A549 (cell line): ENCODE results near the gene CCDC127. TPM values are rescaled to one million over a fixed set of nuclear protein-coding genes. Genes with fewer than 3 reads are reported as not detected.

Experiments
- ATAC-seq, 2 experiments: fragments of 200-7000 bp in 1 of 2; fragments of >200 bp in 1 of 2; cut with Nextera tagmentation in 1 of 2; cut with Tn5 transposase in 1 of 2; 3 replicates each; pipeline versions ENCODE4 v1.8.0 to v1.9.1; 2018 to 2020; ENCODE audit warnings: mild to moderate bottlenecking in 1 of 2, moderate library complexity in 1 of 2
- CTCF ChIA-PET: fragments of 300-600 bp; sonication (Branson Sonifier 250); formaldehyde crosslinking; extraction: SDS; loops from one replicate; lab custom pipeline; 2021; ENCODE audit warnings: antibody characterized with exemption, inconsistent platforms; lab: Yijun Ruan, JAX
- POLR2A ChIA-PET: fragments of 350-600 bp; formaldehyde crosslinking; extraction: SDS; loops from one replicate; lab custom pipeline; 2021; ENCODE audit warnings: antibody characterized with exemption, inconsistent platforms; lab: Yijun Ruan, JAX
- DNase-seq, 2 experiments: peaks; one replicate each; pipeline versions ENCODE4 v3.0.0 to v3.0.0-alpha.2; 2011 to 2016; ENCODE audit warnings: low read depth in 1 of 2, low spot score in 1 of 2
- FAIRE-seq: peaks from 2 replicates; lab custom pipeline; 2011; peaks lifted over from hg19 to GRCh38; lab: Jason Lieb, UNC
- H3K27ac ChIP-seq, 2 experiments: fragments of >200 bp; sonication (Bioruptor Twin); formaldehyde crosslinking; 3 replicates each; pipeline ENCODE4 v1.5.1; 2016 to 2017
- H3K4me1 ChIP-seq: fragments of >200 bp; sonication (Bioruptor Twin); formaldehyde crosslinking; 3 replicates; pipeline ENCODE4 v1.6.1; 2016
- H3K4me2 ChIP-seq: fragments of >200 bp; sonication (Bioruptor Twin); formaldehyde crosslinking; 3 replicates; pipeline ENCODE4 v1.6.1; 2016
- H3K4me3 ChIP-seq: fragments of >200 bp; sonication (Bioruptor Twin); formaldehyde crosslinking; 3 replicates; pipeline ENCODE4 v1.5.1; 2016
- H3K9me3 ChIP-seq: fragments of >200 bp; sonication (Bioruptor Twin); formaldehyde crosslinking; 3 replicates; pipeline ENCODE4 v1.6.1; 2016
- BHLHE40 ChIP-seq: IDR thresholded peaks from 2 replicates; pipeline ENCODE4 v1.6.1; 2012; ENCODE audit warnings: low read depth, low read length, inconsistent platforms
- CTCF ChIP-seq: fragments of >200 bp; sonication (Bioruptor Twin); formaldehyde crosslinking; IDR thresholded peaks from 3 replicates; pipeline ENCODE4 v1.5.1; 2016
- FOSL2 ChIP-seq, 2 experiments: fragments of 450-650 bp in 1 of 2; fragments of >200 bp in 1 of 2; sonication (Bioruptor Twin) in 1 of 2; formaldehyde crosslinking; IDR thresholded peaks; 2 replicates each; pipeline versions ENCODE4 v1.5.0 to v1.6.1; 2016 to 2020; ENCODE audit warnings: mild to moderate bottlenecking in 1 of 2, moderate library complexity in 1 of 2
- HOXB13 ChIP-seq: fragments of 250-450 bp; sonication (Bioruptor Pico); IDR thresholded peaks from 2 replicates; pipeline ENCODE4 v1.5.0; 2020; ENCODE audit warnings: low read depth, mild to moderate bottlenecking, moderate library complexity
- RAD21 ChIP-seq, 2 experiments: fragments of >200 bp in 1 of 2; sonication (Bioruptor Twin) in 1 of 2; formaldehyde crosslinking in 1 of 2; IDR thresholded peaks in 1 of 2; conservative IDR thresholded peaks in 1 of 2; 2 replicates in 1 of 2; 3 replicates in 1 of 2; pipeline ENCODE4 v1.6.1; 2012 to 2018; ENCODE audit warnings: inconsistent platforms in 1 of 2
- RFX5 ChIP-seq: fragments of 450-650 bp; IDR thresholded peaks from 2 replicates; pipeline ENCODE4 v1.7.1; 2014; ENCODE audit warnings: antibody characterized with exemption, mild to moderate bottlenecking, moderate library complexity
- SMC3 ChIP-seq: fragments of >200 bp; sonication (Bioruptor Twin); formaldehyde crosslinking; IDR thresholded peaks from 3 replicates; pipeline ENCODE4 v1.6.1; 2018; ENCODE audit warnings: inconsistent platforms
- ZFP36 ChIP-seq: fragments of 450-650 bp; IDR thresholded peaks from 2 replicates; pipeline ENCODE4 v1.6.1; 2014; ENCODE audit warnings: borderline replicate concordance; ENCODE audit not compliant: partially characterized antibody
- WGBS: methylation state at CpG from one replicate; pipeline ENCODE4 v1.1.6; 2017; ENCODE audit errors: missing lambda C conversion rate; 5-methylcytosine and 5-hydroxymethylcytosine counted together
- polyA plus RNA-seq, 4 experiments: library from polyadenylated mRNA; depleted of rRNA in 3 of 4; stranded (reverse); fragments of >200 nt; fragmentation: RNase III in 1 of 4; extraction: RNeasy Plus Mini Kit Qiagen cat#74134 plus additional on column Dnase treatment in 1 of 4; gene quantifications; 2 replicates in 3 of 4; 3 replicates in 1 of 4; pipeline ENCODE4 v1.2.3, GENCODE V29; 2011 to 2017
- TF ChIP-seq, protein P1 (sequence below): fragments of 250-450 bp; sonication (Bioruptor Pico); IDR thresholded peaks from 2 replicates; pipeline ENCODE4 v1.5.0; 2020; ENCODE audit warnings: low read depth, mild to moderate bottlenecking, moderate library complexity
- TF ChIP-seq, protein P2 (sequence below): fragments of 200-600 bp; sonication (generic); IDR thresholded peaks from 2 replicates; pipeline ENCODE4 v1.6.1; 2016; ENCODE audit warnings: antibody characterized with exemption, mild to moderate bottlenecking, moderate library complexity
- TF ChIP-seq, protein P3 (sequence below): fragments of >200 bp; sonication (Bioruptor Twin); formaldehyde crosslinking; IDR thresholded peaks from 3 replicates; pipeline ENCODE4 v1.6.1; 2016

CCDC127 gene
- polyA plus RNA-seq, 2 of the 4 experiments (the other 2 are of a cell fraction), result 5.1 to 6.2 TPM

GRCh38 chr5:188488-189481 lies 29.2 kb downstream of the CCDC127 start:
- POLR2A ChIA-PET, result interaction anchor here (0.8 kb wide), 1 partner anchor 29 kb away, joined by 6 read pairs; the partner anchor contains the start of genes CCDC127 and SDHA
- peak; percentile 81 for FAIRE-seq

More at GRCh38 chr5:188488-189481, 29.2 kb downstream of the CCDC127 start:
- H3K4me1 ChIP-seq, result no peaks in the 10 kb centered on the region
- 24% methylated on average over 19 of the region's 37 CpGs for WGBS
- CTCF ChIA-PET, result interaction anchor here (0.7 to 2.8 kb wide), 26 partner anchors 9 to 244 kb away, joined by 3 to 15 read pairs (median 4); partner anchors contain the start of genes CCDC127, PDCD6, PLEKHG4B and SDHA
- DNase-seq, result peak; percentile 77 to 89
- peak overlapping the region in 1 of 2 experiments; percentile 46; a peak in 2 of 6 replicates for H3K27ac ChIP-seq
- peak; percentile 88 to 96 for ATAC-seq
- no peaks in the 10 kb centered on the region for H3K9me3 ChIP-seq
- H3K4me2 ChIP-seq, result peak overlapping the region; percentile 71
- TF ChIP-seq, protein P1, sequence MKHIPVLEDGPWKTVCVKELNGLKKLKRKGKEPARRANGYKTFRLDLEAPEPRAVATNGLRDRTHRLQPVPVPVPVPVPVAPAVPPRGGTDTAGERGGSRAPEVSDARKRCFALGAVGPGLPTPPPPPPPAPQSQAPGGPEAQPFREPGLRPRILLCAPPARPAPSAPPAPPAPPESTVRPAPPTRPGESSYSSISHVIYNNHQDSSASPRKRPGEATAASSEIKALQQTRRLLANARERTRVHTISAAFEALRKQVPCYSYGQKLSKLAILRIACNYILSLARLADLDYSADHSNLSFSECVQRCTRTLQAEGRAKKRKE (CRISPR knock-in tag), result no peak
- TF ChIP-seq CTCF (peak; percentile 59), BHLHE40 (no peak), HOXB13 (no peak), SMC3 (peak; percentile 64), RAD21 (conservative IDR thresholded peaks at IDR 0.05 in 1 of 2, IDR thresholded peaks at IDR 0.05 in 1 of 2) (peak; percentile 54 to 55), ZFP36 (no peak), FOSL2 (IDR thresholded peaks at IDR 0.05) (no peak), FOSL2 (CRISPR knock-in tag; IDR thresholded peaks at IDR 0.05) (no peak), RFX5 (0 out of 2 replicates have a peak, but pooled peaks have one; percentile 29)
- TF ChIP-seq, protein P2, sequence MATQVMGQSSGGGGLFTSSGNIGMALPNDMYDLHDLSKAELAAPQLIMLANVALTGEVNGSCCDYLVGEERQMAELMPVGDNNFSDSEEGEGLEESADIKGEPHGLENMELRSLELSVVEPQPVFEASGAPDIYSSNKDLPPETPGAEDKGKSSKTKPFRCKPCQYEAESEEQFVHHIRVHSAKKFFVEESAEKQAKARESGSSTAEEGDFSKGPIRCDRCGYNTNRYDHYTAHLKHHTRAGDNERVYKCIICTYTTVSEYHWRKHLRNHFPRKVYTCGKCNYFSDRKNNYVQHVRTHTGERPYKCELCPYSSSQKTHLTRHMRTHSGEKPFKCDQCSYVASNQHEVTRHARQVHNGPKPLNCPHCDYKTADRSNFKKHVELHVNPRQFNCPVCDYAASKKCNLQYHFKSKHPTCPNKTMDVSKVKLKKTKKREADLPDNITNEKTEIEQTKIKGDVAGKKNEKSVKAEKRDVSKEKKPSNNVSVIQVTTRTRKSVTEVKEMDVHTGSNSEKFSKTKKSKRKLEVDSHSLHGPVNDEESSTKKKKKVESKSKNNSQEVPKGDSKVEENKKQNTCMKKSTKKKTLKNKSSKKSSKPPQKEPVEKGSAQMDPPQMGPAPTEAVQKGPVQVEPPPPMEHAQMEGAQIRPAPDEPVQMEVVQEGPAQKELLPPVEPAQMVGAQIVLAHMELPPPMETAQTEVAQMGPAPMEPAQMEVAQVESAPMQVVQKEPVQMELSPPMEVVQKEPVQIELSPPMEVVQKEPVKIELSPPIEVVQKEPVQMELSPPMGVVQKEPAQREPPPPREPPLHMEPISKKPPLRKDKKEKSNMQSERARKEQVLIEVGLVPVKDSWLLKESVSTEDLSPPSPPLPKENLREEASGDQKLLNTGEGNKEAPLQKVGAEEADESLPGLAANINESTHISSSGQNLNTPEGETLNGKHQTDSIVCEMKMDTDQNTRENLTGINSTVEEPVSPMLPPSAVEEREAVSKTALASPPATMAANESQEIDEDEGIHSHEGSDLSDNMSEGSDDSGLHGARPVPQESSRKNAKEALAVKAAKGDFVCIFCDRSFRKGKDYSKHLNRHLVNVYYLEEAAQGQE, result no peak
- TF ChIP-seq, protein P3, sequence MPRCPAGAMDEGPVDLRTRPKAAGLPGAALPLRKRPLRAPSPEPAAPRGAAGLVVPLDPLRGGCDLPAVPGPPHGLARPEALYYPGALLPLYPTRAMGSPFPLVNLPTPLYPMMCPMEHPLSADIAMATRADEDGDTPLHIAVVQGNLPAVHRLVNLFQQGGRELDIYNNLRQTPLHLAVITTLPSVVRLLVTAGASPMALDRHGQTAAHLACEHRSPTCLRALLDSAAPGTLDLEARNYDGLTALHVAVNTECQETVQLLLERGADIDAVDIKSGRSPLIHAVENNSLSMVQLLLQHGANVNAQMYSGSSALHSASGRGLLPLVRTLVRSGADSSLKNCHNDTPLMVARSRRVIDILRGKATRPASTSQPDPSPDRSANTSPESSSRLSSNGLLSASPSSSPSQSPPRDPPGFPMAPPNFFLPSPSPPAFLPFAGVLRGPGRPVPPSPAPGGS, result no peak
- H3K4me3 ChIP-seq, result no peak overlapping the region
